C4-2B (cell line): ENCODE results near the gene HSD11B1L.

Experiments used
- H3K27ac ChIP-seq: fragments of 450-650 bp; 2 replicates; pipeline ENCODE4 v1.5.1; 2017
- ZFX ChIP-seq: fragments of 450-650 bp; IDR thresholded peaks from 2 replicates; pipeline ENCODE4 v1.6.1; 2017
- TF ChIP-seq, protein P1 (sequence below): fragments of 450-650 bp; conservative IDR thresholded peaks from 2 replicates; pipeline ENCODE4 v1.5.1; 2017; ENCODE audit warnings: mild to moderate bottlenecking

HSD11B1L gene

GRCh38 chr19:5641171-5641570 lies 39.7 kb upstream of the HSD11B1L start:
- no peak overlapping the region for H3K27ac ChIP-seq
- TF ChIP-seq ZFX: no peak
- TF ChIP-seq, protein P1, sequence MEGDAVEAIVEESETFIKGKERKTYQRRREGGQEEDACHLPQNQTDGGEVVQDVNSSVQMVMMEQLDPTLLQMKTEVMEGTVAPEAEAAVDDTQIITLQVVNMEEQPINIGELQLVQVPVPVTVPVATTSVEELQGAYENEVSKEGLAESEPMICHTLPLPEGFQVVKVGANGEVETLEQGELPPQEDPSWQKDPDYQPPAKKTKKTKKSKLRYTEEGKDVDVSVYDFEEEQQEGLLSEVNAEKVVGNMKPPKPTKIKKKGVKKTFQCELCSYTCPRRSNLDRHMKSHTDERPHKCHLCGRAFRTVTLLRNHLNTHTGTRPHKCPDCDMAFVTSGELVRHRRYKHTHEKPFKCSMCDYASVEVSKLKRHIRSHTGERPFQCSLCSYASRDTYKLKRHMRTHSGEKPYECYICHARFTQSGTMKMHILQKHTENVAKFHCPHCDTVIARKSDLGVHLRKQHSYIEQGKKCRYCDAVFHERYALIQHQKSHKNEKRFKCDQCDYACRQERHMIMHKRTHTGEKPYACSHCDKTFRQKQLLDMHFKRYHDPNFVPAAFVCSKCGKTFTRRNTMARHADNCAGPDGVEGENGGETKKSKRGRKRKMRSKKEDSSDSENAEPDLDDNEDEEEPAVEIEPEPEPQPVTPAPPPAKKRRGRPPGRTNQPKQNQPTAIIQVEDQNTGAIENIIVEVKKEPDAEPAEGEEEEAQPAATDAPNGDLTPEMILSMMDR: no peak

DNA sequence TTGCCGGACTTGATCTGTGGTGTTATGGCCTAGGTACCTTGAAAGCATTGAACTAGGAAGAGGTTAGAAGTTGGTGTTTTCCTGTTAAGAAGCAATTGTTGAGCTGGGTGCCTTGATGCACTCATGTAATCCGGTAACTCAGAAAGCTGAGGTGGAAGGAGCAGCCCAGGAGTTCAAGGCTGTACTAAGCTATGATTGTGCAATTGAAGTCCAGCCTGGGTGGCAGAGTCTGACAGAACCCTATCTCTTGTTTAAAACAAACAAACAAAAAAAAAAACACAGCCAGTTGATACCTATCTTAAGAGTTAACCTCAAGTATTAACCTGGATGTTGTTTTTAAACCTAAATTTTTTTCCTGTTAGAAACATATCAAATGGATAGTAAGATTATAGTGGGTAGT lies 38.6 kb upstream of the HSD11B1L start:
- TF ChIP-seq, protein P1: no peak
- TF ChIP-seq ZFX: no peak
- no peak overlapping the region for H3K27ac ChIP-seq

DNA sequence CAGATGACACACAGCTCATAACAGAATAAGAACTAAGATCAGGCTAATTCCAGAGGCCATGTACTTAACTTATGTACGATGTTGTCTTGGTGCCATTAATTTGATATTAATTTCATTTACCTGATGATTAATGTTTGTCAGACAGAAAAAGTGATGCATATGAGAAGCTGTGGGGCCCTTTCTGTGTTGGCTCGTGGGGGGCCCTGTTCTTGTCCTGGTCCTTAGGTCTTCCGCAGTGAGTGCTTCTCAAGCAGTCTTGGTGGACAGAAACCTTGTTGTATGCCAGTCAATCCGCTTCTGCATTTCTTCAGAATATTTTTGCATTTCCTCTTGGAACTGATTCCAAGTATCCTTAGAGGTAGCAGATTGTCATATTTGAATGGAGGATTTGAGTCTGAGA lies 37.8 kb upstream of the HSD11B1L start:
- TF ChIP-seq, protein P1: no peak
- TF ChIP-seq ZFX: no peak
- H3K27ac ChIP-seq: no peak overlapping the region

DNA sequence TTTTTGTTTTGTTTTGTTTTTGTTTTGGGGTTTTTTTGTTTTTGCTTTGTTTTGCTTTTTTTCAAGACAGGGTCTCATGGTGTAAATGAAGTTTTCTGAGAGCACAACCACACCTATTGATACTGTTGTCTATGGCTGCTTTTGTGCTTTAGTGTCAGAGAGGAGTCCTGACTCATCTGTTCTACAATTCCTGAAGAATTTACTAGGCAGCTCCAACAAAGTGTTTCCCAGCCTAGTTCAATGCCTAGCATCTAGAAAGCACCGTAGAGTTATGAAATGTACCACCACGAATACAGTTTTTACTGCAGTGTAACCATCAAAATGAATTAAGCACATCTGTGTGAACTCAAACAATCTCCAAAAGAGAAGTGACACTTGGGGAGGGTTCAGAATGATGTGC lies 36.8 kb upstream of the HSD11B1L start:
- H3K27ac ChIP-seq: no peak overlapping the region
- TF ChIP-seq, protein P1: no peak
- no peak for TF ChIP-seq ZFX

- TF ChIP-seq, protein P1: no peak
- TF ChIP-seq ZFX: no peak
- H3K27ac ChIP-seq: no peak overlapping the region
Measured at GRCh38 chr19:5645409-5645808, 35.4 kb upstream of the HSD11B1L start.

DNA sequence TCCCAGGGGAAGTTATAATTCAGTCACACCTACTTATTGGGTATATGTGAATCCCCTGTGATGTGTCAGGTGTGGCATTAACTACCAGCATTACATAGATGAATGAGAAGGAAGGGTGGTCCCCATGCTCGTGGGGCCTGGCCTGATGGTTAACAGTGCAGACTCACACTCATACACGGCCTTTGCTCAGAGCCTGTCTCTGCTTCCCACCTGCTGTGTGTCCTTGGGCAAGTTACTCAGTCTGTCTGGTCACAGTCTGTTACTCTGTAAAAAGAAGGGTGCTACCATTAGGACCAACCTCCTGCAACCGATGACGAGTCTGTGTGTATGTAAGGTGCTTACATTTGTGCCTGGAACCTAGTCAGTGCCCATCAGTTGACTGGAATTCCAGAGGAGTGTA lies 34.1 kb upstream of the HSD11B1L start:
- H3K27ac ChIP-seq: no peak overlapping the region
- TF ChIP-seq, protein P1: no peak
- TF ChIP-seq ZFX: no peak

GRCh38 chr19:5648464-5648863 lies 32.4 kb upstream of the HSD11B1L start:
- TF ChIP-seq, protein P1: no peak
- no peak for TF ChIP-seq ZFX
- no peak overlapping the region for H3K27ac ChIP-seq
